Neuronal stem cell (in vitro differentiated cells): ENCODE data around the gene DAP3.
"Not testable (repeated sequence)": the region's sequence is repeated elsewhere in the genome, so short reads cannot be mapped to it uniquely, and the experiment has no call there.

Experiments used
- DNase-seq: peaks from one replicate; pipeline ENCODE4 v3.0.0-alpha.2; 2013; ENCODE audit warnings: low spot score
- H2AFZ ChIP-seq: one replicate; pipeline ENCODE4 v1.6.1; 2013; ENCODE audit warnings: mild to moderate bottlenecking, low read length, inconsistent platforms
- H2AK5ac ChIP-seq: 2 replicates; pipeline ENCODE4 v1.6.1; 2013; ENCODE audit warnings: low read depth, mild to moderate bottlenecking, inconsistent platforms, low read length, moderate library complexity, mixed read lengths
- H2BK120ac ChIP-seq: 2 replicates; pipeline ENCODE4 v1.6.1; 2013; ENCODE audit warnings: low read depth, mild to moderate bottlenecking, inconsistent platforms, low read length, moderate library complexity, mixed read lengths
- H2BK12ac ChIP-seq: one replicate; pipeline ENCODE4 v1.6.1; 2013; ENCODE audit warnings: low read length, inconsistent platforms
- H2BK15ac ChIP-seq: 2 replicates; pipeline ENCODE4 v1.6.1; 2013; ENCODE audit warnings: mild to moderate bottlenecking, low read length, inconsistent platforms, mixed read lengths
- H2BK5ac ChIP-seq: one replicate; pipeline ENCODE4 v1.6.1; 2013; ENCODE audit warnings: inconsistent platforms, mild to moderate bottlenecking, low read length, moderate library complexity
- H3K14ac ChIP-seq: one replicate; pipeline ENCODE4 v1.6.1; 2013; ENCODE audit warnings: low read length, inconsistent platforms
- H3K18ac ChIP-seq: 2 replicates; pipeline ENCODE4 v1.6.1; 2013; ENCODE audit warnings: low read length, inconsistent platforms
- H3K23ac ChIP-seq: 2 replicates; pipeline ENCODE4 v1.6.1; 2013; ENCODE audit warnings: low read depth, mild to moderate bottlenecking, mixed read lengths, low read length, inconsistent platforms; ENCODE audit not compliant: poor library complexity
- H3K27ac ChIP-seq: replicated peaks from 3 replicates; pipeline ENCODE4 v1.5.1; 2013; ENCODE audit warnings: low read length, inconsistent platforms
- H3K27me3 ChIP-seq, 3 experiments: 2 replicates each; pipeline ENCODE4 v1.6.1; 2013; ENCODE audit warnings: low read length in 3 of 3, mild to moderate bottlenecking in 2 of 3, inconsistent platforms in 1 of 3, low read depth in 1 of 3, mixed read lengths in 1 of 3, moderate library complexity in 1 of 3; ENCODE audit not compliant: control insufficient read depth in 3 of 3, insufficient read depth in 3 of 3
- H3K36me3 ChIP-seq, 2 donors: replicated peaks in 1 of 2; 2 replicates each; pipeline ENCODE4 v1.6.1; 2013; ENCODE audit warnings: low read length in 2 of 2; ENCODE audit not compliant: control insufficient read depth in 2 of 2, insufficient read depth in 2 of 2
- H3K4ac ChIP-seq: 2 replicates; pipeline ENCODE4 v1.6.1; 2013; ENCODE audit warnings: inconsistent platforms, mild to moderate bottlenecking, low read length, moderate library complexity
- H3K4me1 ChIP-seq, 2 donors: 1 replicate in 1 of 2; 2 replicates in 1 of 2; pipeline ENCODE4 v1.6.1; 2013; ENCODE audit warnings: low read length in 2 of 2, low read depth in 1 of 2; ENCODE audit not compliant: control insufficient read depth in 2 of 2, insufficient read depth in 1 of 2
- H3K4me2 ChIP-seq: one replicate; pipeline ENCODE4 v1.6.1; 2013; ENCODE audit warnings: mild to moderate bottlenecking, low read length, inconsistent platforms; ENCODE audit not compliant: insufficient read depth, poor library complexity, severe bottlenecking
- H3K4me3 ChIP-seq, 2 donors: 2 replicates each; pipeline ENCODE4 v1.5.1; 2013; ENCODE audit warnings: low read length in 2 of 2, mild to moderate bottlenecking in 2 of 2, inconsistent platforms in 1 of 2, moderate library complexity in 1 of 2
- H3K79me1 ChIP-seq: one replicate; pipeline ENCODE4 v1.6.1; 2013; ENCODE audit warnings: low read depth, mild to moderate bottlenecking, inconsistent platforms, low read length, moderate library complexity
- H3K9ac ChIP-seq: one replicate; pipeline ENCODE4 v1.6.1; 2013; ENCODE audit warnings: mild to moderate bottlenecking, low read depth, low read length, inconsistent platforms; ENCODE audit not compliant: poor library complexity
- H3K9me3 ChIP-seq, 2 donors: replicated peaks in 1 of 2; 2 replicates each; pipeline versions ENCODE3 to v1.6.1; 2013; ENCODE audit warnings: low read length in 2 of 2, mild to moderate bottlenecking in 2 of 2, inconsistent platforms in 1 of 2, low read depth in 1 of 2, mixed read lengths in 1 of 2, moderate library complexity in 1 of 2; ENCODE audit not compliant: control insufficient read depth in 2 of 2, insufficient read depth in 1 of 2
- H4K8ac ChIP-seq: one replicate; pipeline ENCODE4 v1.6.1; 2013; ENCODE audit warnings: low read depth, mild to moderate bottlenecking, inconsistent platforms, low read length, moderate library complexity
- H4K91ac ChIP-seq: one replicate; pipeline ENCODE4 v1.6.1; 2013; ENCODE audit warnings: low read length, low read depth, mild to moderate bottlenecking, inconsistent platforms; ENCODE audit not compliant: poor library complexity
- WGBS, 2 donors: extraction: QIAGEN DNeasy Blood & Tissue Kit; methylation state at CpG; one replicate each; pipeline ENCODE4 v1.1.7; 2013; ENCODE audit warnings: missing lambda C conversion rate in 2 of 2, mixed read lengths in 1 of 2; ENCODE audit not compliant: insufficient read length in 2 of 2, insufficient replicate concordance in 1 of 2; ENCODE audit errors: extremely low coverage in 2 of 2; 5-methylcytosine and 5-hydroxymethylcytosine counted together

The DAP3 gene

GRCh38 chr1:155701675-155702074, 12.8 kb downstream of the DAP3 start:
- not testable (repeated sequence) for H2AFZ ChIP-seq, H3K79me1 ChIP-seq, H2AK5ac ChIP-seq, H2BK15ac ChIP-seq, H3K27me3 ChIP-seq, H3K9ac ChIP-seq, H2BK120ac ChIP-seq, H4K8ac ChIP-seq, H3K18ac ChIP-seq, H3K23ac ChIP-seq, H3K4me1 ChIP-seq, H3K36me3 ChIP-seq, DNase-seq, H4K91ac ChIP-seq, H3K4ac ChIP-seq, H2BK12ac ChIP-seq, H3K4me2 ChIP-seq, H3K14ac ChIP-seq, H3K27ac ChIP-seq, H3K4me3 ChIP-seq, H2BK5ac ChIP-seq
- no CpG with 5 or more reads among the region's 2 CpGs for WGBS, 2 donors
- H3K9me3 ChIP-seq, result peaks cover 0 to 20% of the 10 kb centered on the region in 2 donors

DNA sequence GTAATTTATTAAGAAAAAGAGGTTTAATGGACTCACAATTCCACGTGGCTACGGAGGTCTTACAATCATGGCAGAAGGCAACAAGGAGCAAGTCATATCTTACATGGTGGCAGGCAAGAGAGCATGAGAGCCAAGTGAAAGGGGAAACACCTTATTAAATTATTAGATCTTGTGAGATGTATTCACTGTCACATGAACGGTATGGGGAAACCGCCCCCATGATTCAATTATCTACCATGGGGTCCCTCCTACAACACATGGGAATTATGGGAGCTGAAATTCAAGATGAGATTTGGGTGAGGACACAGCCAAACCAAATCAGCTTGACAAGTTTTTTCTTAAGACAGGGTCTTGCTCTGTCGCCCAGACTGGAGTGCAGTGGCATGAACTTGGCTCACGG, 14.3 kb downstream of the DAP3 start:
- WGBS, 2 donors, result no CpG with 5 or more reads among the region's 6 CpGs
- DNase-seq, result no peak
- peaks cover 0 to 11% of the 10 kb centered on the region in 2 donors for H3K9me3 ChIP-seq
- no peak overlapping the region for H3K9ac ChIP-seq
- peaks cover 6% of the 10 kb centered on the region for H3K79me1 ChIP-seq
- no peak overlapping the region for H2BK5ac ChIP-seq
- H2BK12ac ChIP-seq, result no peak overlapping the region
- H3K4me3 ChIP-seq, result no peak overlapping the region
- H3K23ac ChIP-seq, result no peak overlapping the region
- no peak overlapping the region for H2AK5ac ChIP-seq
- no peak overlapping the region for H3K4ac ChIP-seq
- no peaks in the 10 kb centered on the region for H3K36me3 ChIP-seq
- H3K27me3 ChIP-seq, result no peaks in the 10 kb centered on the region
- H2BK120ac ChIP-seq, result no peak overlapping the region
- H4K8ac ChIP-seq, result no peak overlapping the region
- H3K4me1 ChIP-seq, result no peaks in the 10 kb centered on the region
- H2BK15ac ChIP-seq, result no peak overlapping the region
- no peak overlapping the region for H3K4me2 ChIP-seq
- no peak overlapping the region for H4K91ac ChIP-seq
- H3K27ac ChIP-seq, result no peak overlapping the region
- no peak overlapping the region for H3K14ac ChIP-seq
- no peak overlapping the region for H3K18ac ChIP-seq
- no peak overlapping the region for H2AFZ ChIP-seq

DNA sequence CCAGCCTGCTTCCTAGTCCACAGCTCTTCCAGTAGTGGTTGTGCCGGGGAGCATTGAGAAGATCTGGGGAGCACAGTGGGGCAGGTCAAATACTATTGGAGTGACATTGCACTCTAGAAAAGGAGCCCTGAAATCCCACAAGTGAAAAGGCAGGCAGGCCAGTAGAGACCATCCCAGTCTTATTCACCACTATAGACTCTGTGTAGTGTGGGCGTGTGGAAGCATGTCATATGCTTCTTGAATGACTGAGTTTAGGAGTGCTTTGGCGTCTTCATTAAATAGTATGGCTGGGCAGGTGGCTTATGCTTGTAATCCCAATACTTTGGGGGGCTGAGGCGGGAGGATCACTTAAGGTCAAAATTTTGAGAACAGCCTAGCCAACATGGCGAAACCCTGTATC, 15.5 kb downstream of the DAP3 start:
- no CpG with 5 or more reads among the region's 5 CpGs for WGBS, 2 donors
- not testable (repeated sequence) for H3K9ac ChIP-seq, H3K14ac ChIP-seq, H3K23ac ChIP-seq, H3K79me1 ChIP-seq, H2BK120ac ChIP-seq, H4K8ac ChIP-seq, H2BK12ac ChIP-seq, H3K18ac ChIP-seq, H3K4me2 ChIP-seq, H2AFZ ChIP-seq, H4K91ac ChIP-seq, H3K4me3 ChIP-seq, H2BK5ac ChIP-seq, H3K4ac ChIP-seq, H2AK5ac ChIP-seq, H3K4me1 ChIP-seq, H3K27me3 ChIP-seq, DNase-seq, H2BK15ac ChIP-seq, H3K27ac ChIP-seq, H3K36me3 ChIP-seq
- peaks cover 3 to 13% of the 10 kb centered on the region in 2 donors for H3K9me3 ChIP-seq

- no peak overlapping the region for H3K4me2 ChIP-seq
- peaks cover 3 to 16% of the 10 kb centered on the region in 2 donors for H3K36me3 ChIP-seq
- DNase-seq, result no peak
- H3K4me3 ChIP-seq, result no peak overlapping the region
- no peak overlapping the region for H4K91ac ChIP-seq
- no peak overlapping the region for H3K27ac ChIP-seq
- no peak overlapping the region for H2BK12ac ChIP-seq
- no peak overlapping the region for H2BK15ac ChIP-seq
- H2BK5ac ChIP-seq, result no peak overlapping the region
- H3K4ac ChIP-seq, result no peak overlapping the region
- no peak overlapping the region for H3K23ac ChIP-seq
- WGBS, 2 donors, result no CpG with 5 or more reads among the region's 5 CpGs
- H2AFZ ChIP-seq, result no peak overlapping the region
- H3K4me1 ChIP-seq, result no peaks in the 10 kb centered on the region
- H3K14ac ChIP-seq, result no peak overlapping the region
- H2AK5ac ChIP-seq, result no peak overlapping the region
- H3K9ac ChIP-seq, result no peak overlapping the region
- H3K9me3 ChIP-seq, result peaks cover 3 to 11% of the 10 kb centered on the region in 2 donors
- no peak overlapping the region for H2BK120ac ChIP-seq
- no peak overlapping the region for H4K8ac ChIP-seq
- peaks cover 3% of the 10 kb centered on the region for H3K79me1 ChIP-seq
- H3K18ac ChIP-seq, result no peak overlapping the region
- H3K27me3 ChIP-seq, result no peaks in the 10 kb centered on the region
Observed at GRCh38 chr1:155706139-155706538, 17.2 kb downstream of the DAP3 start.
